ENCODE results near the gene BUB1B.
"Not testable (repeated sequence)": the region's sequence is repeated elsewhere in the genome, so short reads cannot be mapped to it uniquely, and the experiment has no call there.

The BUB1B gene

GRCh38 chr15:40160689-40161688, at the start of gene BUB1B:
Gene BUB1B, plus strand, starts transcription at chr15:40161069. Its CDS starts 152 bp downstream, at chr15:40161221.
- DNase-seq (ENCODE audit: low read depth in 2 of 2, low spot score in 1 of 2), result peak; percentile 75 to 81

- DNase-seq (ENCODE audit: low read depth in 2 of 2, low spot score in 1 of 2), result no peak
Measured at GRCh38 chr15:40111888-40112287, 49.0 kb upstream of the BUB1B start.

- no peak for DNase-seq (ENCODE audit: low read depth in 2 of 2, low spot score in 1 of 2)
Measured at GRCh38 chr15:40112789-40113188, 48.1 kb upstream of the BUB1B start.

GRCh38 chr15:40114218-40114617, 46.7 kb upstream of the BUB1B start:
- DNase-seq (ENCODE audit: low read depth in 2 of 2, low spot score in 1 of 2), result no peak

- not testable (repeated sequence) for DNase-seq (ENCODE audit: low read depth in 2 of 2, low spot score in 1 of 2)
Measured at GRCh38 chr15:40115106-40115505, 45.8 kb upstream of the BUB1B start.

- peak in 1 of 2 donors; percentile 18 for DNase-seq (ENCODE audit: low read depth in 2 of 2, low spot score in 1 of 2)
Measured at GRCh38 chr15:40115670-40116093, 45.2 kb upstream of the BUB1B start.

GRCh38 chr15:40118473-40118872, 42.4 kb upstream of the BUB1B start:
- no peak for DNase-seq (ENCODE audit: low read depth in 2 of 2, low spot score in 1 of 2)

GRCh38 chr15:40121911-40122638, 38.8 kb upstream of the BUB1B start:
- no peak for DNase-seq (ENCODE audit: low read depth in 2 of 2, low spot score in 1 of 2)

- DNase-seq (ENCODE audit: low read depth in 2 of 2, low spot score in 1 of 2), result not testable (repeated sequence)
Measured at GRCh38 chr15:40122989-40123388, 37.9 kb upstream of the BUB1B start.

- DNase-seq (ENCODE audit: low read depth in 2 of 2, low spot score in 1 of 2), result not testable (repeated sequence)
Measured at GRCh38 chr15:40123863-40124262, 37.0 kb upstream of the BUB1B start.

- DNase-seq (ENCODE audit: low read depth in 2 of 2, low spot score in 1 of 2), result not testable (repeated sequence)
Measured at GRCh38 chr15:40124333-40124732, 36.5 kb upstream of the BUB1B start.

GRCh38 chr15:40124807-40125285, 36.0 kb upstream of the BUB1B start:
- not testable (repeated sequence) for DNase-seq (ENCODE audit: low read depth in 2 of 2, low spot score in 1 of 2)

GRCh38 chr15:40125950-40126349, 34.9 kb upstream of the BUB1B start:
- no peak for DNase-seq (ENCODE audit: low read depth in 2 of 2, low spot score in 1 of 2)

GRCh38 chr15:40128766-40129660, 31.9 kb upstream of the BUB1B start:
- DNase-seq (ENCODE audit: low read depth in 2 of 2, low spot score in 1 of 2), result no peak

- DNase-seq (ENCODE audit: low read depth in 2 of 2, low spot score in 1 of 2), result no peak
Measured at GRCh38 chr15:40130118-40130517, 30.8 kb upstream of the BUB1B start.

- DNase-seq (ENCODE audit: low read depth in 2 of 2, low spot score in 1 of 2), result no peak
Measured at GRCh38 chr15:40130799-40131502, 29.9 kb upstream of the BUB1B start.

GRCh38 chr15:40133544-40133943, 27.3 kb upstream of the BUB1B start:
- DNase-seq (ENCODE audit: low read depth in 2 of 2, low spot score in 1 of 2), result no peak

- DNase-seq (ENCODE audit: low read depth in 2 of 2, low spot score in 1 of 2), result no peak
Measured at GRCh38 chr15:40134885-40135284, 26.0 kb upstream of the BUB1B start.

- not testable (repeated sequence) for DNase-seq (ENCODE audit: low read depth in 2 of 2, low spot score in 1 of 2)
Measured at GRCh38 chr15:40135846-40136450, 24.9 kb upstream of the BUB1B start.

All from stimulated activated CD8-positive, alpha-beta memory T cell treated with anti-CD3 and anti-CD28 coated beads, Interleukin-4, amount 100 ng/mL, for 4 hours (primary cell).